Right lobe of liver (tissue), 4 donors: Measurements from ENCODE around the gene SCEL.

Experiments used
- CTCF ChIP-seq, 4 donors: fragments of 200-600 bp in 3 of 4; fragments of 450-650 bp in 1 of 4; IDR thresholded peaks; one replicate each; pipeline versions ENCODE4 v1.5.1 to v1.8.0; 2016 to 2022; ENCODE audit warnings: antibody characterized with exemption in 4 of 4, mild to moderate bottlenecking in 2 of 4
- POLR2A ChIP-seq: fragments of 450-650 bp; IDR thresholded peaks from one replicate; pipeline ENCODE4 v1.6.1; 2017; ENCODE audit warnings: antibody characterized with exemption, mild to moderate bottlenecking
- donor health status: DM: no; HTN: no; CAD: no.
- donor health status: DM: no; HTN: no; CAD: no.
- donor health status: DM: no; HTN: yes; CAD: no.

DNA sequence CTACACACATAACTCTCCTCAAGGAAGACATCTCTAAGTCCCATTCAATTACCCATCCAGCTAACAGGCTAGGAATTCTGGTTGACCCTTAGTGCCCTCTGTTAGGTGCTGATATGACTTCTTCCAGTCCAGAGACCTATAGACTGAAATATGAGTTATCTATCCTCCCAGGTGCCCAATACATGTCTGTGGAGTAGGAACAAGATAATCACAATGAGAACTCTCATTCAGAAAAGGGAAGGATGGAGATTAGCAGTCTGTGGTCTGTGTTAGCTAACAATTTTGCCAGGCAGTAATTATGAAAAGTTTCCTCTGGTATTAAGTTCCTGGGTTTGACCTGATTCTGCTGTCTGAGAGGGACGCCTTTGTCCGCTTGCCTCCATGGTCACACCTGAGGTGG is 117.8 kb downstream of the SCEL start:
- TF ChIP-seq CTCF (IDR thresholded peaks at IDR 0.05) (no peak), POLR2A (no peak)
